ENCODE results near the gene RRAGC. TPM values are rescaled to one million over a fixed set of nuclear protein-coding genes. Genes with fewer than 3 reads are reported as not detected.

RRAGC gene
- total RNA-seq, 1 donor from 2014 or later = 20.6 TPM

DNA sequence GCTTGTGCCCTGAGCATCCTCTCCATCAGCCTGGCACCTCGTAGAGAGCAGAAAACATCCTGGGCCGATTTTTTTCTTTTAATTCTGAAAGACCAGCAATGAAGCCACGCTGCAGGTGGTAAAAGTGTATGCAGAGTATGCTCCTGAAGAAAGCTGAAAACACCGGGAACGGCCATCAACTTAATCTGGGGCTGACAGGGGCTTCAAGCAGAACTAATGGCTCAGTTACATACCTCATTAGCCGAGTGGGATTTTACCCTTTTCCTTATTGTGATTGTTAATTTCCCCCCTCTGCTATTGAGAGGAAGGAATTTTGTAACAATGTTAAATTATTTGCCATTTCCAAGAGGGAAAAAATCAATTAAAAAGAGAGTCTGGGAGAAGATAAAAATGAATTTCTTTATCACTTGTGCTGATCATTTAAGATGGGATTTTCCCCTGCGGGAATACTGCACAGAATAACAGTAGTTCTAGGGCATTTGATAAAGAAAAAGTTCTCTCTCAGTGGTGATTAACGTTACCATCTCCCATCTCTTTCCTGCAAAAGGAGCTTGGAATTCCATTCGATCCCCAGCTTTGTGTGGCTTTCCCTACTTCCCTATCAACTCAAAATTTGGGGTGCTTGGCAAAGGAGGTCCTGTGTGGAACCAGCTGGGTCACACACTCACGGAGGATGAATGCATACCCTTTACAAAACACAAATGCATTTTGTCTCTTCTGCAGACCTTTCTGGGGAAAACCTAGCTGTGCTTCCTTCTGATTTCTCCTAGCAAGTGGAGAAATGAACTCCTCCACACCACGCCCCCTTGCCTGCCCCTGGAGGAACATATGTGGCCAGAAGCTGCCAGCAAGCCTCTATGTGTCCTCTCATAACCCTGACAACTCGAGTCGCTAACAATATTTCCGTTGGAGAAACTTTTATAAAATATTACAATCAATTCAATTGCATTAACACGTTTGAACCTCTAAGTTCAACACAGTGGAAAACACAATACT is 70.9 kb downstream of the RRAGC start:
- Mint-ChIP-seq H3K27me3 (ENCODE audit: unreplicated experiment) (peaks cover 11% of the 10 kb centered on the region), H3K36me3 (ENCODE audit: unreplicated experiment) (no peaks in the 10 kb centered on the region), H3K4me1 (ENCODE audit: low read depth, unreplicated experiment) (peaks cover 57% of the 10 kb centered on the region), H3K27ac (ENCODE audit: unreplicated experiment) (peak overlapping the region; percentile 10), H3K9me3 (ENCODE audit: unreplicated experiment) (peaks cover 8% of the 10 kb centered on the region), H3K4me3 (ENCODE audit: unreplicated experiment) (peak overlapping the region; percentile 22)
- TF ChIP-seq, protein P1, sequence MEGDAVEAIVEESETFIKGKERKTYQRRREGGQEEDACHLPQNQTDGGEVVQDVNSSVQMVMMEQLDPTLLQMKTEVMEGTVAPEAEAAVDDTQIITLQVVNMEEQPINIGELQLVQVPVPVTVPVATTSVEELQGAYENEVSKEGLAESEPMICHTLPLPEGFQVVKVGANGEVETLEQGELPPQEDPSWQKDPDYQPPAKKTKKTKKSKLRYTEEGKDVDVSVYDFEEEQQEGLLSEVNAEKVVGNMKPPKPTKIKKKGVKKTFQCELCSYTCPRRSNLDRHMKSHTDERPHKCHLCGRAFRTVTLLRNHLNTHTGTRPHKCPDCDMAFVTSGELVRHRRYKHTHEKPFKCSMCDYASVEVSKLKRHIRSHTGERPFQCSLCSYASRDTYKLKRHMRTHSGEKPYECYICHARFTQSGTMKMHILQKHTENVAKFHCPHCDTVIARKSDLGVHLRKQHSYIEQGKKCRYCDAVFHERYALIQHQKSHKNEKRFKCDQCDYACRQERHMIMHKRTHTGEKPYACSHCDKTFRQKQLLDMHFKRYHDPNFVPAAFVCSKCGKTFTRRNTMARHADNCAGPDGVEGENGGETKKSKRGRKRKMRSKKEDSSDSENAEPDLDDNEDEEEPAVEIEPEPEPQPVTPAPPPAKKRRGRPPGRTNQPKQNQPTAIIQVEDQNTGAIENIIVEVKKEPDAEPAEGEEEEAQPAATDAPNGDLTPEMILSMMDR (IDR thresholded peaks at IDR 0.05; ENCODE audit: partially characterized antibody, unreplicated experiment) = no peak
- DNase-seq = peak; percentile 31

Other genes with a start within 250 kb of the RRAGC start
- 6.6 TPM for gene MYCBP, start 13.6 kb upstream of the RRAGC start, total RNA-seq (ENCODE audit: unreplicated experiment)
- not detected for gene GJA9, start 21.8 kb upstream of the RRAGC start, total RNA-seq (ENCODE audit: unreplicated experiment)
- not detected for gene RHBDL2, start 82.1 kb upstream of the RRAGC start, total RNA-seq (ENCODE audit: unreplicated experiment)
- 95.5 TPM for gene AKIRIN1, start 131.5 kb upstream of the RRAGC start, total RNA-seq (ENCODE audit: unreplicated experiment)
- 320 TPM for gene NDUFS5, start 166.6 kb upstream of the RRAGC start, total RNA-seq (ENCODE audit: unreplicated experiment)